Upper lobe of left lung (tissue), 6 donors: ENCODE results near the gene TNK2. TPM values are rescaled to one million over a fixed set of nuclear protein-coding genes. Genes with fewer than 3 reads are reported as not detected.
"Not testable (repeated sequence)": the region's sequence is repeated elsewhere in the genome, so short reads cannot be mapped to it uniquely, and the experiment has no call there.

ENCODE experiments used
- ATAC-seq, 2 donors: fragments of 200-7000 bp; cut with Tn5 transposase; one replicate each; pipeline ENCODE4 v1.9.1; 2022; ENCODE audit warnings: mild to moderate bottlenecking in 2 of 2, moderate library complexity in 2 of 2; ENCODE audit not compliant: low FRiP score in 2 of 2
- DNase-seq, 2 donors: peaks; one replicate each; pipeline ENCODE4 v3.0.0-alpha.2; 2019 to 2020
- H3K27ac ChIP-seq, 4 donors: fragments of 200-600 bp; sonication (generic); one replicate each; pipeline ENCODE4 v1.5.1; 2016 to 2019
- H3K27me3 ChIP-seq, 4 donors: fragments of 200-600 bp; sonication (generic); one replicate each; pipeline ENCODE4 v1.5.1; 2017 to 2019
- H3K36me3 ChIP-seq, 4 donors: fragments of 200-600 bp; sonication (generic); one replicate each; pipeline ENCODE4 v1.5.1; 2016 to 2019
- H3K4me1 ChIP-seq, 4 donors: fragments of 200-600 bp; sonication (generic); one replicate each; pipeline ENCODE4 v1.5.1; 2018 to 2019
- H3K4me3 ChIP-seq, 4 donors: fragments of 200-600 bp; sonication (generic); one replicate each; pipeline ENCODE4 v1.5.1; 2017 to 2019; ENCODE audit warnings: mild to moderate bottlenecking in 2 of 4, moderate library complexity in 1 of 4
- H3K9me3 ChIP-seq, 4 donors: fragments of 200-600 bp; sonication (generic); one replicate each; pipeline ENCODE4 v1.5.1; 2018 to 2019
- CTCF ChIP-seq, 6 experiments: fragments of 450-650 bp in 4 of 6; fragments of 200-600 bp in 2 of 6; sonication (generic) in 2 of 6; IDR thresholded peaks; one replicate each; pipeline ENCODE4 v1.5.1; 2016 to 2019; ENCODE audit warnings: antibody characterized with exemption in 6 of 6
- EP300 ChIP-seq, 4 donors: sonication (generic); formaldehyde crosslinking; IDR thresholded peaks; one replicate each; pipeline ENCODE4 v1.5.1; 2017; ENCODE audit warnings: antibody characterized with exemption in 4 of 4, control low read depth in 2 of 4
- POLR2A ChIP-seq, 4 donors: fragments of 450-650 bp; IDR thresholded peaks; one replicate each; pipeline ENCODE4 v1.5.1; 2016 to 2017; ENCODE audit warnings: antibody characterized with exemption in 4 of 4, mild to moderate bottlenecking in 2 of 4
- POLR2AphosphoS5 ChIP-seq, 2 donors: sonication (generic); formaldehyde crosslinking; IDR thresholded peaks; one replicate each; pipeline ENCODE4 v1.5.1; 2017; ENCODE audit warnings: antibody characterized with exemption in 2 of 2
- WGBS, 2 donors: methylation state at CpG; one replicate each; pipeline ENCODE4 v1.1.5; 2017 to 2018; 5-methylcytosine and 5-hydroxymethylcytosine counted together
- total RNA-seq, 6 donors: library from RNA; depleted of rRNA in 4 of 6; stranded (reverse); fragments of >200 nt in 4 of 6; gene quantifications; one replicate each; pipeline versions ENCODE4 v1.1.0 to v1.2.1, GENCODE V29; 2016 to 2021
- donor health status: DM: no; HTN: no; CAD: no; lungs with moderate emphysema.
- donor health status: DM: no; HTN: yes; CAD: no; lungs with severe emphysema.

The TNK2 gene
- total RNA-seq, 6 donors from 2014 or later, result 18.7 to 171 (median 70.1) TPM

GRCh38 chr3:195903950-195904290, 4.4 kb downstream of the TNK2 start:
- peak overlapping the region; percentile 21 to 62 (median 44) for H3K27ac ChIP-seq
- H3K36me3 ChIP-seq, result no peaks in the 10 kb centered on the region
- DNase-seq (no peak), ATAC-seq (no peak)
- peaks cover 44 to 79% (median 61%) of the 10 kb centered on the region in 4 donors for H3K4me1 ChIP-seq
- 67 to 75% methylated on average over 6 of the region's 6 CpGs for WGBS, 2 donors
- H3K27me3 ChIP-seq, result no peaks in the 10 kb centered on the region
- H3K4me3 ChIP-seq, result no peak overlapping the region
- no peak for TF ChIP-seq CTCF (IDR thresholded peaks at IDR 0.05)
- TF ChIP-seq EP300 (IDR thresholded peaks at IDR 0.05), result no peak
- TF ChIP-seq POLR2AphosphoS5 (IDR thresholded peaks at IDR 0.05), result no peak
- TF ChIP-seq POLR2A (IDR thresholded peaks at IDR 0.05), result no peak
- H3K9me3 ChIP-seq, result no peaks in the 10 kb centered on the region

- not testable (repeated sequence) for H3K4me3 ChIP-seq, DNase-seq, ATAC-seq, H3K36me3 ChIP-seq, H3K27me3 ChIP-seq, H3K9me3 ChIP-seq
- Histone ChIP-seq H3K4me1 (peaks cover 35 to 66% (median 52%) of the 10 kb centered on the region in 4 donors), H3K27ac (peak overlapping the region; percentile 40 to 70 (median 55))
- 61 to 83% methylated on average over 9 of the region's 9 CpGs for WGBS, 2 donors
Observed at GRCh38 chr3:195902634-195903033, 5.7 kb downstream of the TNK2 start.

GRCh38 chr3:195901836-195902585, 6.3 kb downstream of the TNK2 start:
- 78 to 81% methylated on average over 16 of the region's 16 CpGs for WGBS, 2 donors
- not testable (repeated sequence) for ATAC-seq

GRCh38 chr3:195900436-195901355, 7.7 kb downstream of the TNK2 start:
- Histone ChIP-seq H3K4me1 (peaks cover 35 to 65% (median 50%) of the 10 kb centered on the region in 4 donors), H3K36me3 (no peaks in the 10 kb centered on the region), H3K27ac (peak overlapping the region; percentile 44 to 69 (median 64)), H3K9me3 (no peaks in the 10 kb centered on the region), H3K27me3 (no peaks in the 10 kb centered on the region), H3K4me3 (no peak overlapping the region)
- peak; percentile 84 to 86 for DNase-seq
- 57 to 75% methylated on average over 12 to 23 of the region's 23 CpGs for WGBS, 2 donors
- peak; percentile 68 to 75 for ATAC-seq
- peak in 1 of 6 experiments; percentile 9 for TF ChIP-seq CTCF (IDR thresholded peaks at IDR 0.05)
- peak in 1 of 4 donors; percentile 59 for TF ChIP-seq POLR2A (IDR thresholded peaks at IDR 0.05)
- TF ChIP-seq EP300 (IDR thresholded peaks at IDR 0.05), result no peak
- peak; percentile 16 to 52 for TF ChIP-seq POLR2AphosphoS5 (IDR thresholded peaks at IDR 0.05)

More at GRCh38 chr3:195901836-195902585, 6.3 kb downstream of the TNK2 start:
- not testable (repeated sequence) for H3K36me3 ChIP-seq, H3K9me3 ChIP-seq, H3K27me3 ChIP-seq, H3K4me3 ChIP-seq, DNase-seq
- peaks cover 35 to 65% (median 50%) of the 10 kb centered on the region in 4 donors for H3K4me1 ChIP-seq
- H3K27ac ChIP-seq, result peak overlapping the region; percentile 15 to 62 (median 42)

GRCh38 chr3:195899701-195900435, 8.5 kb downstream of the TNK2 start:
- TF ChIP-seq POLR2AphosphoS5 (IDR thresholded peaks at IDR 0.05) (no peak), CTCF (IDR thresholded peaks at IDR 0.05) (no peak), POLR2A (IDR thresholded peaks at IDR 0.05) (no peak), EP300 (IDR thresholded peaks at IDR 0.05) (no peak)
- peak overlapping the region; percentile 44 to 69 (median 64) for H3K27ac ChIP-seq
- no peak for ATAC-seq
- no peaks in the 10 kb centered on the region for H3K9me3 ChIP-seq
- WGBS, 2 donors, result 82 to 85% methylated on average over 8 to 15 of the region's 15 CpGs
- H3K36me3 ChIP-seq, result no peaks in the 10 kb centered on the region
- H3K27me3 ChIP-seq, result no peaks in the 10 kb centered on the region
- peaks cover 40 to 73% (median 58%) of the 10 kb centered on the region in 4 donors for H3K4me1 ChIP-seq
- no peak for DNase-seq
- no peak overlapping the region for H3K4me3 ChIP-seq
